Measurements from ENCODE around the gene GTF3C5. TPM values are rescaled to one million over a fixed set of nuclear protein-coding genes. Genes with fewer than 3 reads are reported as not detected.

The GTF3C5 gene, protein sequence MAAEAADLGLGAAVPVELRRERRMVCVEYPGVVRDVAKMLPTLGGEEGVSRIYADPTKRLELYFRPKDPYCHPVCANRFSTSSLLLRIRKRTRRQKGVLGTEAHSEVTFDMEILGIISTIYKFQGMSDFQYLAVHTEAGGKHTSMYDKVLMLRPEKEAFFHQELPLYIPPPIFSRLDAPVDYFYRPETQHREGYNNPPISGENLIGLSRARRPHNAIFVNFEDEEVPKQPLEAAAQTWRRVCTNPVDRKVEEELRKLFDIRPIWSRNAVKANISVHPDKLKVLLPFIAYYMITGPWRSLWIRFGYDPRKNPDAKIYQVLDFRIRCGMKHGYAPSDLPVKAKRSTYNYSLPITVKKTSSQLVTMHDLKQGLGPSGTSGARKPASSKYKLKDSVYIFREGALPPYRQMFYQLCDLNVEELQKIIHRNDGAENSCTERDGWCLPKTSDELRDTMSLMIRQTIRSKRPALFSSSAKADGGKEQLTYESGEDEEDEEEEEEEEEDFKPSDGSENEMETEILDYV
- polyA plus RNA-seq (2012; rRNA removed) = 57.3 and 59.1 TPM in 2 replicates
- 29.6 and 37.0 TPM in 2 replicates for polyA plus RNA-seq (2012; cell fraction: cytosol; rRNA removed)
- 165 and 172 TPM in 2 replicates for polyA plus RNA-seq (2012; cell fraction: nucleus; rRNA removed)

DNA sequence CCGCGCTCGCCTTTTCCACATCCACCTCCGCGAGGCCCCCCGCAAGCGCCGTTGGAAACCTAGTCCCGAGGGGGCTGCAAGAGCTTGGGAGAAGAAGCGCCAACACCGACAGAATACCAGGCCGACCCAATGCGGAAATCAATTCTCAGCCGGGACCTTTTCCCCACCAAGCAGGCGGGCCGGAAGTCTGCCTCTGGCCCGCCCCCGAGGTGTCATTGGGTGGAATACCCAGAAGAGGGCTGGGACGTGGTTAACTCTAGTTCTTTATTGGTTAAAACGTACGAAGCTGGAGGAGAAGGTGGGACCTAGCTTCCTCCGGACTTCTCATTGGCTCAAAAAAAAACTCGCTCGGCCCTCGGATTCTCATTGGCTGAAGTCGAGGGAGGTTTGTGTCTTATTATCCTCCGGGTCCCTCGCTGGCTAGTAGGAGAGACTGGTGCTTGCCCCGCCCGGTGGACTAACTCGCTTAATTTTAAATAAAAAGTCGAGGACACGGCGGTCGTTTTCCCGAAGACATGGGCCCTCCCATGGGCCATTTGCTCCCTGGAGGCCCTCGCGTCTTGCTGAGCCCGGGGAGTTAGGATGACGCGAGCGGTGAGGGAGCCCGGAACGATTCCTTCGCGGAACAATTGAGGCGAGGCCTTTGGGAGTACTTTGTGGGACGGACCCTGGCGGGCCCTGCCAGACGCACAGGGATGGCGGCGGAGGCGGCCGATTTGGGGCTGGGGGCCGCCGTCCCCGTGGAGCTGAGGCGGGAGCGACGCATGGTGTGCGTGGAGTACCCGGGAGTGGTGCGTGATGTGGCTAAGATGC, at the start of gene GTF3C5:
Gene GTF3C5, plus strand, starts transcription at position 681 of the 813 bp plus-strand sequence. Its CDS starts 15 bp downstream, at position 696.
- Histone ChIP-seq H3K79me2 (ENCODE audit: insufficient read depth) (peaks cover 68% of the 10 kb centered on the region), H3K9me2 (no peaks in the 10 kb centered on the region), H3K27ac (ENCODE audit: low read depth in 2 of 2, low read length in 1 of 2) (peak within 1 kb of the TSS; percentile 82 to 96), H3K9ac (peak within 1 kb of the TSS; percentile 95), H4K20me1 (ENCODE audit: insufficient read depth) (peaks cover 6% of the 10 kb centered on the region; the same call in 1 of the 2 replicates), H3K27me3 (ENCODE audit: insufficient read depth) (no peaks in the 10 kb centered on the region), H3K36me3 (replicated peaks in 1 of 2; ENCODE audit: control insufficient read depth in 1 of 2, insufficient read depth in 2 of 2, low read length in 1 of 2) (peaks cover 7 to 9% of the 10 kb centered on the region in 2 experiments), H3K4me2 (peak within 1 kb of the TSS; percentile 86), H2AFZ (ENCODE audit: low read depth) (peak within 1 kb of the TSS; percentile 86), H3K9me3 (no peaks in the 10 kb centered on the region), H3F3A (replicated peaks; ENCODE audit: insufficient read depth) (peaks cover 6% of the 10 kb centered on the region), H3K4me1 (ENCODE audit: control insufficient read depth in 1 of 2, insufficient read depth in 2 of 2, low read depth in 1 of 2, low read length in 1 of 2) (peaks cover 10 to 13% of the 10 kb centered on the region in 2 experiments; a peak in 2 of 4 replicates), H3K4me3 (ENCODE audit: low read depth in 2 of 2, low read length in 1 of 2) (peak within 1 kb of the TSS; percentile 89 to 97)
- POLR2A ChIA-PET = interaction anchor here (0.6 to 1.9 kb wide), 8 partner anchors 8 to 119 kb away, joined by 4 to 10 read pairs (median 5); no protein-coding TSS in a partner anchor
- CTCF ChIA-PET = interaction anchor here (0.7 to 13.6 kb wide), 7 partner anchors 8 to 117 kb away, joined by 3 to 216 read pairs (median 9); partner anchors contain the start of gene GFI1B
- DNase-seq = peak; percentile 98
- under 1% methylated on average over 38 of the region's 63 CpGs for WGBS (ENCODE audit: low lambda C conversion rate)
- TF ChIP-seq FOXM1 (IDR thresholded peaks at IDR 0.05; ENCODE audit: low read depth) (no peak), EP300 (IDR thresholded peaks at IDR 0.05; ENCODE audit: borderline replicate concordance in 1 of 2, low read depth in 1 of 2, low read length in 1 of 2) (no peak), TCF12 (IDR thresholded peaks at IDR 0.05) (no peak; the same call in 1 of the 2 replicates), GATA2 (CRISPR knock-in tag; IDR thresholded peaks at IDR 0.05) (no peak), SMC3 (IDR thresholded peaks at IDR 0.05; ENCODE audit: low read depth, low read length) (no peak), FOSL2 (IDR thresholded peaks at IDR 0.05; ENCODE audit: borderline replicate concordance, low read depth) (no peak), RFX5 (IDR thresholded peaks at IDR 0.05; ENCODE audit: low read length) (peak; percentile 77), YY1 (IDR thresholded peaks at IDR 0.05; ENCODE audit: low read depth) (peak; percentile 91), TEAD4 (IDR thresholded peaks at IDR 0.05; ENCODE audit: borderline replicate concordance, insufficient read depth) (no peak), CHD2 (IDR thresholded peaks at IDR 0.05; ENCODE audit: low read length, partially characterized antibody) (peak; percentile 61), JUND (IDR thresholded peaks at IDR 0.05) (no peak), POLR2AphosphoS5 (IDR thresholded peaks at IDR 0.05; ENCODE audit: low read depth, low read length) (peak; percentile 91), RCOR1 (IDR thresholded peaks at IDR 0.05; ENCODE audit: low read length) (0 out of 2 replicates have a peak, but pooled peaks have one; percentile 30), MXI1 (IDR thresholded peaks at IDR 0.05; ENCODE audit: low read depth, low read length) (peak; percentile 53), NRF1 (IDR thresholded peaks at IDR 0.05; ENCODE audit: low read depth, low read length) (no peak), GABPA (IDR thresholded peaks at IDR 0.05; ENCODE audit: low read depth) (peak; percentile 78), NFIC (IDR thresholded peaks at IDR 0.05; ENCODE audit: borderline replicate concordance) (peak; percentile 55; the same call in 1 of the 2 replicates), TAF1 (IDR thresholded peaks at IDR 0.05; ENCODE audit: borderline replicate concordance, low read depth, low read length) (peak; percentile 99), SIN3A (IDR thresholded peaks at IDR 0.05; ENCODE audit: borderline replicate concordance, low read depth, low read length) (0 out of 2 replicates have a peak, but pooled peaks have one; percentile 25), RXRA (IDR thresholded peaks at IDR 0.05; ENCODE audit: borderline replicate concordance, low read depth) (no peak)
- TF ChIP-seq, protein P1, sequence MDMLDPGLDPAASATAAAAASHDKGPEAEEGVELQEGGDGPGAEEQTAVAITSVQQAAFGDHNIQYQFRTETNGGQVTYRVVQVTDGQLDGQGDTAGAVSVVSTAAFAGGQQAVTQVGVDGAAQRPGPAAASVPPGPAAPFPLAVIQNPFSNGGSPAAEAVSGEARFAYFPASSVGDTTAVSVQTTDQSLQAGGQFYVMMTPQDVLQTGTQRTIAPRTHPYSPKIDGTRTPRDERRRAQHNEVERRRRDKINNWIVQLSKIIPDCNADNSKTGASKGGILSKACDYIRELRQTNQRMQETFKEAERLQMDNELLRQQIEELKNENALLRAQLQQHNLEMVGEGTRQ (IDR thresholded peaks at IDR 0.05; ENCODE audit: borderline replicate concordance, low read depth, low read length) = no peak
- TF ChIP-seq, protein P2, sequence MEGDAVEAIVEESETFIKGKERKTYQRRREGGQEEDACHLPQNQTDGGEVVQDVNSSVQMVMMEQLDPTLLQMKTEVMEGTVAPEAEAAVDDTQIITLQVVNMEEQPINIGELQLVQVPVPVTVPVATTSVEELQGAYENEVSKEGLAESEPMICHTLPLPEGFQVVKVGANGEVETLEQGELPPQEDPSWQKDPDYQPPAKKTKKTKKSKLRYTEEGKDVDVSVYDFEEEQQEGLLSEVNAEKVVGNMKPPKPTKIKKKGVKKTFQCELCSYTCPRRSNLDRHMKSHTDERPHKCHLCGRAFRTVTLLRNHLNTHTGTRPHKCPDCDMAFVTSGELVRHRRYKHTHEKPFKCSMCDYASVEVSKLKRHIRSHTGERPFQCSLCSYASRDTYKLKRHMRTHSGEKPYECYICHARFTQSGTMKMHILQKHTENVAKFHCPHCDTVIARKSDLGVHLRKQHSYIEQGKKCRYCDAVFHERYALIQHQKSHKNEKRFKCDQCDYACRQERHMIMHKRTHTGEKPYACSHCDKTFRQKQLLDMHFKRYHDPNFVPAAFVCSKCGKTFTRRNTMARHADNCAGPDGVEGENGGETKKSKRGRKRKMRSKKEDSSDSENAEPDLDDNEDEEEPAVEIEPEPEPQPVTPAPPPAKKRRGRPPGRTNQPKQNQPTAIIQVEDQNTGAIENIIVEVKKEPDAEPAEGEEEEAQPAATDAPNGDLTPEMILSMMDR (IDR thresholded peaks at IDR 0.05) = no peak
- TF ChIP-seq, protein P3, sequence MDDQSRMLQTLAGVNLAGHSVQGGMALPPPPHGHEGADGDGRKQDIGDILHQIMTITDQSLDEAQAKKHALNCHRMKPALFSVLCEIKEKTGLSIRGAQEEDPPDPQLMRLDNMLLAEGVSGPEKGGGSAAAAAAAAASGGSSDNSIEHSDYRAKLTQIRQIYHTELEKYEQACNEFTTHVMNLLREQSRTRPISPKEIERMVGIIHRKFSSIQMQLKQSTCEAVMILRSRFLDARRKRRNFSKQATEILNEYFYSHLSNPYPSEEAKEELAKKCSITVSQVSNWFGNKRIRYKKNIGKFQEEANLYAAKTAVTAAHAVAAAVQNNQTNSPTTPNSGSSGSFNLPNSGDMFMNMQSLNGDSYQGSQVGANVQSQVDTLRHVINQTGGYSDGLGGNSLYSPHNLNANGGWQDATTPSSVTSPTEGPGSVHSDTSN (IDR thresholded peaks at IDR 0.05) = peak; percentile 5; the same call in 1 of the 2 replicates
- TF ChIP-seq, protein P4, sequence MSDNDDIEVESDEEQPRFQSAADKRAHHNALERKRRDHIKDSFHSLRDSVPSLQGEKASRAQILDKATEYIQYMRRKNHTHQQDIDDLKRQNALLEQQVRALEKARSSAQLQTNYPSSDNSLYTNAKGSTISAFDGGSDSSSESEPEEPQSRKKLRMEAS (IDR thresholded peaks at IDR 0.05; ENCODE audit: low read depth) = peak; percentile 83
- TF ChIP-seq, protein P5, sequence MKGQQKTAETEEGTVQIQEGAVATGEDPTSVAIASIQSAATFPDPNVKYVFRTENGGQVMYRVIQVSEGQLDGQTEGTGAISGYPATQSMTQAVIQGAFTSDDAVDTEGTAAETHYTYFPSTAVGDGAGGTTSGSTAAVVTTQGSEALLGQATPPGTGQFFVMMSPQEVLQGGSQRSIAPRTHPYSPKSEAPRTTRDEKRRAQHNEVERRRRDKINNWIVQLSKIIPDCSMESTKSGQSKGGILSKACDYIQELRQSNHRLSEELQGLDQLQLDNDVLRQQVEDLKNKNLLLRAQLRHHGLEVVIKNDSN (IDR thresholded peaks at IDR 0.05; ENCODE audit: borderline replicate concordance, low read depth) = peak; percentile 36; the same call in 1 of the 2 replicates

Data from SK-N-SH (cell line).